NK-92 (cell line): ENCODE results near the gene DDX1.
"Not testable (repeated sequence)": the region's sequence is repeated elsewhere in the genome, so short reads cannot be mapped to it uniquely, and the experiment has no call there.

Source experiments
- DNase-seq: peaks from one replicate; lab custom pipeline; 2025; ENCODE audit not compliant: unreplicated experiment; lab: John Stamatoyannopoulos, UW

DDX1 gene

DNA sequence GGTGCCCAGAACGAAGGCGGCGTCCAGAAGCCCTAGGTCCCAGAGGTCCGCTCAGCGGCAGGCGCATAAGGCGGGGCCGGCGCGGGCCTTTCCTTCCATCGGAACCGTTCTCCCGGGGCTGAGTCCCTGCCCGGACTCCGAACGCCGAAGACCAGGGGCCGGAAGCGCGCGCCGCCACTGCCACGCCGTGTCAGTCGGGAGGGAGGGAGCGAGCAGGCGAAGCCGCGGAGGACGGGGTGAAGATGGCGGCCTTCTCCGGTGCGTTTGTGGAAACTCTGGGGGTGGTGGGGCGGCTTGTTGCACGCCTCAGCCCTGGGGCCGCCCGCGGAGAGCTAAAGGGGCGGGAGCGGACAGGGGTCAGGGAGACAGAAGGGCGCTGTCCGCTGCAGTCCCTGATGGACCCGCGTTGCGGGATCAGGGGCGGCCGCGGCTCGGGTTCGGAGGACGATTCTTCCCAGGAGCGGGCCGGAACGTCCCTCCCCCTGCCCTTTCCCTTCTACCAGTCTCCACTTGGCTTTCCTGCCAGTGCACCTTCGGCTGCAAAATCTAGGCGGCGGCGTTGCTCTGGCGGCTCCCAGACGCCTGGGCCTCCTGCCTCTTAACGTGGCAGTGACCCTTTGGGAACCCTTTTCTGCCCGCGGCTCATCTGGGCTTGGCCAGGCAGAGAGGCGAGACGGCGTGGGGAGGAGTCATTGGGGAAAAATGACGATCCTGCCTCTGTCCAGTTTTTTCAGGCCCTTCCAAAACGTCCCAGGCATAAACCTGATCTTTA is at the start of gene DDX1:
TSS of gene DDX1 (plus strand) at position 177 of the 772 bp plus-strand sequence. CDS start at position 243, 66 bp downstream.
- DNase-seq, result no peak

GRCh38 chr2:15542269-15542668 is 49.4 kb upstream of the DDX1 start:
- not testable (repeated sequence) for DNase-seq

DNA sequence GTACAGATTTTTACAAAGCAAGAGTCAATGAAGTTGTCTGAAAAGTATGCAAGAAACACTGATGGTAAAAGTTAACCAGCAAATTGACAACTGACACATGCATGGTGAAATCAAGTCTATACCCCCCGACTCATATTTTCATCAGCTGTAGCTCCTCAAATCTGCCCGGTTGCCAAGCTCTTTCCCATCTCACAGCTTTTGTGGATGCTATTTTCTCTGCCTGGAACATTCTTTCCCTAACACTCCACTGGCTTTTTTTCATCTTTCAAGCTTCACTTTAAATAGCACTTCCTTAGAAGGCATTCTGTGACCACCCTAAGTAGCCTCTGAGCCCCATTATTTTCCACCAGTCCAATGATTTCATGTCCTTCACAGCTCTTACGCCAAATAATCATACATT is 48.6 kb upstream of the DDX1 start:
- no peak for DNase-seq

DNA sequence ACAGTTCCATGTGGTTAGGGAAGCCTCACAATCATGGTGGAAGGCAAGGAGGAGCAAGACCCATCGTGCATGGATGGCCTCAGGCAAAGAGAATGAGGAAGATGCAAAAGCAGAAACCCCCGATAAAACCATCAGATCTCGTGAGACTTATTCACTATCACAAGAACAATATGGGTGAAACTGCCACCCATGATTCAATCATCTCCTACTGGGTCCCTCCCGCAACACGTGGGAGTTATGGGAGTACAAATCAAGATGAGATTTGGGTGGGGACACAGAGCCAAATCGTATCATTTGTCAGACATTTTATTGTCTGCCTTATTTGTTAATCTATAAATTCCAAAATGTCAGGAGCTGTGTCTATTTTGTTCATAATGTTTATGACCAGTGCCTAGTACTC is 48.1 kb upstream of the DDX1 start:
- no peak for DNase-seq

- DNase-seq, result no peak
These were observed 47.4 kb upstream of the DDX1 start for GRCh38 chr2:15544227-15544626.

- DNase-seq, result no peak
These were observed 45.2 kb upstream of the DDX1 start for GRCh38 chr2:15546297-15547098.

GRCh38 chr2:15547115-15547876 is 44.4 kb upstream of the DDX1 start:
- no peak for DNase-seq

- no peak for DNase-seq
These were observed 42.7 kb upstream of the DDX1 start for GRCh38 chr2:15548974-15549373.

DNA sequence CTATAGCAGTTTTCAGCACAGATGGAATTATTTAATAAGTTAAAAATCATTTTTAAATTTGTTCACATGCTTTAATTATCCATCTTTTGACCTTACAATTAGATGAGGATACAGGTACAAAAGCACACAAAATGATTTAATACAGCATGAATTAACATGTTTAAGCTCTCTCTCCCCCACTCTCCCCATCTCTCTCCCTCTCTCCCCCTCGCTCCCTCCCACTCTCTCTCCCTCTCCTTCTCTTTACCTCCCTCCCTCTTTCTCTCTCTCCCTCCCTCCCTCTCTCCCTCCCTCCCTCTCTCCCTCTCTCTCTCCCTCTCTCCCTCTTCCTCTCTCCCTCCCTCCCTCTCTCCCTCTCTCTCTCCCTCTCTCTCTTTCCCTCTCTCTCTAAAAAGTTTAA is 38.1 kb upstream of the DDX1 start:
- no peak for DNase-seq

DNA sequence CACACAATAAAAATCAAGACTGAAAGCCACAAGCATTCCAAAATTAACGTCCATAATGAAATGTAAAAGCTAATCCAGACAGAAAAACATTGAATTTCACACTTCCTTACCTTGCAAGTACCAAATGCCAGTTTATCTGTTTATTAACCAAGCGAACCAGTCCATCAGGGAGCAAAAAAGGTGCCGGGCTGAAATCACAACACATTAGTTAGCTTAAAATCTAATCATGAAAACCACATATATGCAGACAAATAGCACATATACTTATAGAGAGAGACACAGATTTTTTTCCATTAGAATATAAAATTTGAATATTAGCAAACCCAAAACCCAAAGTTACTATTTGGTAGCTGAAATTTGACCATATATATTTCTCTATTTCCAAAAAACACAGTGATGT is 37.7 kb upstream of the DDX1 start:
- DNase-seq, result no peak

DNA sequence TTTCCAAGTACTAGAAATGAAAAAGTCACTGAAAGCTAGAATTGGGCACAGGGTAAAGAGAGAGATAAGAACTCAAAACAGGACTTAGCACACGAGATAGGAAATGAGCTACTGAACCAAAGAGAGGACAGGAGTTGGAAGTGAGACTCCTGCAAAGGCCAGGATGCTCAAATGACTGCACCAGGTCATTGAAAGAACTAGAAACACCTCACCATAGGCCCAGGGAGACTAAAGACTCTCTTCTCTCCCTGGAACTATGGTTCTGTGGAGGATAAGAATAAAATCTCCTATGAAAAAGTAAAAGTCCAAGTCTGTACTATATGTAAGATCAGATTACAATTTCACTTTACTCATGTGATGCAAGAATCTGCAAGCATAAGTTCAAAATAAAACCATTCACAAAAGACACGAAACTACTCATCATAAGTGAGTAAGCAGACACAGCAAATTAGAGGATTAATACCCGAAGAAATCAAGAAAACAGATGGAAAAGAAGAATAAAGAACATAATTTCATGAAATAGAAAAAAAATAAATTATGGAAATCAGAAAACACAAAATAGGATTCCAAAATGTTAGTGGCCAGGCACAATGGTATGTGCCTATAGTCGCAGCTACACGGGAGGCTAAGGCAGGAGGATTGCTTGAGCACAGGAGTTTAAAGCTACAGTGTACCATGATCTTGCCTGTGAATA is 37.0 kb upstream of the DDX1 start:
- DNase-seq, result no peak

DNA sequence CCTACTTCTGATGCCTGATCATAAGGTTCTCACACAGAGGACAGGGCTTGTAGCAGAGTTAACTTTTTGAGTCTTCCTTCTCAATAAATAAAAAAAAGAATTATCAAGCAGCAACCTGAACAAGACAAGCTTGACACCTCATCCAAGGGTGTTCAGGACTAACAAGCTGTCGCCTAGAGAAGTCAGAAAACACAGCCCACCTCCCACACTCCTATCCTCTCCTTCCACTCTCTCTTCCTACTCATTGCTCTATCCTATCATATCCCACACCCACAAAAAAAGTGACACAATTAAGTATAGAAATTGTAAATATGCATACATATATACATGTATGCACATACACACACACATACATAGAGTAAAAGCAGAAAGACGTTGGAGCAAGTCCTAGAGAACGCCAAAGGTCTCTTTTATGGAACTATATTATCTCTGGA is 35.9 kb upstream of the DDX1 start:
- no peak for DNase-seq

DNA sequence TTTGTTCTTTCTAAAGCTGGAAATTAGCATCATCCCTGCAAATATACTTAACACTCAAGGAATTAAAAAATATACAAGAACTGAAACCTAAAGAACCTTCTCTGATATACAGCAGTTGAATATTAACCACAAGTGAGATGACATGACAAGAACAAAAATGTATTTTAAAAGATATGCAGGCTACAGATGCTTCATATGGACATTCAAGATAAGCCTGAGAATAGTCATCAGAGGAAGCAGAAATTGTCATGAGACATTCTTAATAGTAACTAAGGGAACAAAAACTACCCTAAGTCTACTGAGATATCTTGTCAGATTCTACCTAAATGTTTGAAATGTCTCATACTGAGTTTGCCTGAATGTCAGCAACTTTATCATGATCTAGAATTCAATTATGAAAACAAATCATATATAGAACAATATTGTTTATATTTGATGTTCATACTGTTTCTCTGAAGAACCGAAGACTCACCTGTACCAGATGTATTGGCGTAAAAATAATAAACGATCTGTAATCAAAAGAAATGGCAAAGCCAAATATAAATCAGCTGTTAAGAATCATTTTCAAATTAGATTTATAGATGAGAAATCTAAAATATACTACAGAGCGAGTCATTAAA is 35.2 kb upstream of the DDX1 start:
- DNase-seq, result no peak

DNA sequence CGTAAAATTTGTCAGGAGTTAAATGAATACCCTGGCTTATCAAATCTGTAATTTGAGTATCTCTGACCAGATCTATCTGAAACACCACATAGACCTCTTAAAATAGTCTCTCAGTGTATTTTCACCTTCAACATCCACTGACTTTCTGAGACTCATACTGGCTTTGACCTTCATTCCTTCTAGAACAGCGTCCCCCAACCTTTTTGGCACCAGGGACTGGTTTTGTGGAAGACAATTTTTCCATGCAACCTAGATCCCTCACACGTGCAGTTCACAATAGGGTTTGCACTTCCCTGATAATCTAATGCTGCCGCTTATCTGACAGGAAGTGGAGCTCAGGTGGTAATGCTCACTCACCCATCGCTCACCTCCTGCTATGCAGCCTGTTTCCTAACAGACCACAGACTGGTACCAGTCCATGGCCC is 33.8 kb upstream of the DDX1 start:
- DNase-seq, result no peak

GRCh38 chr2:15559379-15560139 is 32.1 kb upstream of the DDX1 start:
- DNase-seq, result no peak

DNA sequence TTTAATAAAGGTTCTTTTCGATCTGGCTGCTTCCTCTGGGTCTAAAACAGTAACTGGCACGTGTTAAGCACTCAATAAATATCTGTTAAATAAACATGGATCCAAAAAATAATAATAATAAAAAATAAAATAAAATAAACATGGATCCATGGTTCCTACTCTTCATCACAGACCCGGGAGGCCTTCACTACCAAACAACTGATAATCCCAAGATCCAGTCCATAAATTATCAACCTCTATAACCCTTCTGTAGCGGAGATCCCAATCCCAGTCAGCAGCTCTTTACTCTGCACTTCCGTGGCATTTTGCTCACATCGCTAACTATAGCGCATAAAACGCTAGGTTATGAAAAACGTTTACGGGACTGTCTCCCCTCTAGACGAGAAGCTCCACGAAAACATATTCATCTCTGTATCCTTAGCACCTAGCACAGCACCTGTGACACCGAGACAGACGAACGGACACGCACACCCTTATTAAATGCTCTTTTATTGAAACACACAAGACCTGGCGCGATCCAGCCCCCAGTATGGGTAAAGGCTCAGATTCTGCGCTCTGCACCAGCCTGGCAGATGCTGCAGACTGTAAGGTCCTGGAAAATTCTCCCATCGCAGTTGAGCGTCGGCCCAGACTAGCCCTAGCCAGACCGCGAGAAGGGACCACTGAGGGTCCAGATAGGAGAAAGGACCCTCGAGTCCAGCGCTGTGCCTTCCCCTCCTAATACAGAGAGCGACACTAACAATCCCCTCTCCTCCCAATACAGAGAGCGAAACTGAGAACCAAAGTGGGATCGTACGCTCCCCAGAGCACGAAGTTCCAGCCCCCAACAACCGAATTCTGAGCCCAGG is 31.3 kb upstream of the DDX1 start:
- DNase-seq, result no peak

GRCh38 chr2:15560988-15561573 is 30.6 kb upstream of the DDX1 start, which contains the start of gene NBAS:
TSS of gene NBAS (minus strand) at chr2:15561334. CDS start at chr2:15561304, 30 bp downstream.
- DNase-seq, result no peak

- no peak for DNase-seq
These were observed 29.9 kb upstream of the DDX1 start for GRCh38 chr2:15561574-15562344.
